PC-3 (cell line): ENCODE data around the gene RDX. TPM values are rescaled to one million over a fixed set of nuclear protein-coding genes. Genes with fewer than 3 reads are reported as not detected.

Experiments
- ATAC-seq: fragments of 200-7000 bp; cut with Tn5 transposase; 2 replicates; pipeline ENCODE4 v1.9.1; 2020; ENCODE audit warnings: mild to moderate bottlenecking, moderate library complexity
- BruUV-seq: library from RNA; stranded (reverse); fragments of 400-500 nt; replicated peaks from 2 replicates; lab custom pipeline; 2021; lab: Mats Ljungman, UMichigan
- CTCF ChIA-PET: fragments of 300-600 bp; sonication (Branson Sonifier 250); formaldehyde crosslinking; loops from one replicate; lab custom pipeline; 2022; ENCODE audit warnings: antibody characterized with exemption; lab: Charles Lee
- POLR2A ChIA-PET: fragments of 300-600 bp; sonication (Branson Sonifier 250); formaldehyde crosslinking; loops from one replicate; lab custom pipeline; 2022; ENCODE audit warnings: antibody characterized with exemption; ENCODE audit not compliant: unreplicated experiment; lab: Charles Lee
- DNase-seq: peaks from one replicate; pipeline ENCODE4 v3.0.0-alpha.2; 2015
- H2AFZ ChIP-seq: fragments of 300-600 bp; sonication (generic); 2 replicates; pipeline ENCODE4 v1.6.0; 2016; ENCODE audit warnings: antibody characterized with exemption, low read length
- H3F3A ChIP-seq: fragments of 300-600 bp; sonication (generic); one replicate; pipeline ENCODE4 v1.6.0; 2017; ENCODE audit warnings: antibody characterized with exemption, low read length, control low read depth, mild to moderate bottlenecking; ENCODE audit not compliant: unreplicated experiment
- H3K27ac ChIP-seq: fragments of 300-600 bp; sonication (generic); 2 replicates; pipeline ENCODE4 v1.5.1; 2016; ENCODE audit warnings: mild to moderate bottlenecking, low read length
- H3K27me3 ChIP-seq: fragments of 300-600 bp; sonication (generic); 2 replicates; pipeline ENCODE4 v1.6.1; 2016; ENCODE audit warnings: low read length, mixed read lengths
- H3K36me3 ChIP-seq: fragments of 300-600 bp; sonication (generic); 2 replicates; pipeline ENCODE4 v1.6.1; 2016; ENCODE audit warnings: low read depth, mixed run types, low read length, mixed read lengths
- H3K4me1 ChIP-seq: fragments of 300-600 bp; sonication (generic); 2 replicates; pipeline ENCODE4 v1.5.1; 2016; ENCODE audit warnings: low read length; ENCODE audit not compliant: insufficient read depth
- H3K4me2 ChIP-seq: fragments of 300-600 bp; sonication (generic); 2 replicates; pipeline ENCODE4 v1.6.0; 2016; ENCODE audit warnings: low read length
- H3K4me3 ChIP-seq: fragments of 300-600 bp; sonication (generic); 2 replicates; pipeline ENCODE4 v1.5.1; 2016; ENCODE audit warnings: mild to moderate bottlenecking, low read length, mixed read lengths
- H3K79me2 ChIP-seq: fragments of 300-600 bp; sonication (generic); 2 replicates; pipeline ENCODE4 v1.6.1; 2017; ENCODE audit warnings: low read length, mixed read lengths
- H3K9ac ChIP-seq: fragments of 300-600 bp; sonication (generic); 2 replicates; pipeline ENCODE4 v1.6.0; 2016; ENCODE audit warnings: mild to moderate bottlenecking, low read length
- H3K9me2 ChIP-seq: fragments of 300-600 bp; sonication (generic); replicated peaks from 2 replicates; pipeline ENCODE4 v1.6.1; 2016; ENCODE audit warnings: mixed run types, low read length, mixed read lengths
- H3K9me3 ChIP-seq: fragments of 300-600 bp; sonication (generic); 2 replicates; pipeline ENCODE4 v1.6.1; 2016; ENCODE audit warnings: low read length, mixed read lengths
- H4K20me1 ChIP-seq: fragments of 300-600 bp; sonication (generic); 2 replicates; pipeline ENCODE4 v1.6.1; 2016; ENCODE audit warnings: low read length, mixed read lengths
- EZH2 ChIP-seq: fragments of 300-600 bp; sonication (generic); IDR thresholded peaks from one replicate; pipeline ENCODE4 v1.6.1; 2017; ENCODE audit warnings: antibody characterized with exemption, mild to moderate bottlenecking, low read length; ENCODE audit not compliant: unreplicated experiment
- EZH2phosphoT487 ChIP-seq: fragments of 300-600 bp; sonication (generic); IDR thresholded peaks from 2 replicates; pipeline ENCODE4 v1.6.1; 2018; ENCODE audit warnings: mild to moderate bottlenecking, antibody characterized with exemption, low read length, borderline replicate concordance
- intact Hi-C: fragments of 100-400 bp; cut with micrococcal nuclease; formaldehyde crosslinking; loops from 2 replicates; pipeline ENCODE4 v1.9.0; 2023
- total RNA-seq: library from RNA; depleted of rRNA; stranded (reverse); fragments of >200 nt; gene quantifications from 2 replicates; pipeline ENCODE4 v1.2.3, GENCODE V29; 2014
- TF ChIP-seq, protein P1 (sequence below): fragments of 300-600 bp; sonication (generic); conservative IDR thresholded peaks from 2 replicates; pipeline ENCODE4 v1.5.1; 2017; ENCODE audit warnings: antibody characterized with exemption, low read depth, mild to moderate bottlenecking, low read length

The RDX gene
- total RNA-seq, 1 experiment from 2014 or later, result 86.2 TPM

DNA sequence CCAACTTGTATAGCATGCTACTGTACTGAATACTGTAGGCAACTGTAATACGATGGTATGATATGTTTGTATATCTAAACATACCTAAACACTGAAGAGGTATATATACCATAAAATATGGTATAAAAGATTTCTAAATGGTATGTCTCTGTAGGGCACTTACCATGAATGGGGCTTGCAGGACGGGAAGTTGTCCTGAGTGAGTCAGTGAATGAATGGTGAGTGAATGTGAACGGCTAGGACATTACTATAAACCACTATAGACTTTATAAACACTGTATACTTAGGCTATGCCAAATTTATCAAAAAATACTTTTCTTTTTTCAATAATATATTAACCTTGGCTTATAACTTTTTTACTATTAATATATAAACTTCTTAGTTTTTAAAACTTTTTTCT is 136.4 kb downstream of the RDX start:
- peaks cover 3% of the 10 kb centered on the region for H3F3A ChIP-seq
- peaks cover 77% of the 10 kb centered on the region for H3K36me3 ChIP-seq
- H3K9ac ChIP-seq, result no peak overlapping the region
- intact Hi-C loops, result loop anchor here (5.0 kb wide), 1 partner anchor 213 kb away; no protein-coding TSS in a partner anchor
- ATAC-seq (peak; percentile 80), DNase-seq (peak; percentile 37)
- H3K9me2 ChIP-seq, result no peaks in the 10 kb centered on the region
- 0 out of 2 replicates have a peak overlapping the region, but pooled peaks have one; percentile 0 for H3K27ac ChIP-seq
- POLR2A ChIA-PET, result no interaction called here
- H3K79me2 ChIP-seq, result peaks cover 9% of the 10 kb centered on the region; the same call in 1 of the 2 replicates
- H3K4me1 ChIP-seq, result no peaks in the 10 kb centered on the region
- H3K27me3 ChIP-seq, result no peaks in the 10 kb centered on the region
- no peaks in the 10 kb centered on the region for H3K9me3 ChIP-seq
- no peak overlapping the region for H3K4me3 ChIP-seq
- no peak overlapping the region for H3K4me2 ChIP-seq
- TF ChIP-seq, protein P1, sequence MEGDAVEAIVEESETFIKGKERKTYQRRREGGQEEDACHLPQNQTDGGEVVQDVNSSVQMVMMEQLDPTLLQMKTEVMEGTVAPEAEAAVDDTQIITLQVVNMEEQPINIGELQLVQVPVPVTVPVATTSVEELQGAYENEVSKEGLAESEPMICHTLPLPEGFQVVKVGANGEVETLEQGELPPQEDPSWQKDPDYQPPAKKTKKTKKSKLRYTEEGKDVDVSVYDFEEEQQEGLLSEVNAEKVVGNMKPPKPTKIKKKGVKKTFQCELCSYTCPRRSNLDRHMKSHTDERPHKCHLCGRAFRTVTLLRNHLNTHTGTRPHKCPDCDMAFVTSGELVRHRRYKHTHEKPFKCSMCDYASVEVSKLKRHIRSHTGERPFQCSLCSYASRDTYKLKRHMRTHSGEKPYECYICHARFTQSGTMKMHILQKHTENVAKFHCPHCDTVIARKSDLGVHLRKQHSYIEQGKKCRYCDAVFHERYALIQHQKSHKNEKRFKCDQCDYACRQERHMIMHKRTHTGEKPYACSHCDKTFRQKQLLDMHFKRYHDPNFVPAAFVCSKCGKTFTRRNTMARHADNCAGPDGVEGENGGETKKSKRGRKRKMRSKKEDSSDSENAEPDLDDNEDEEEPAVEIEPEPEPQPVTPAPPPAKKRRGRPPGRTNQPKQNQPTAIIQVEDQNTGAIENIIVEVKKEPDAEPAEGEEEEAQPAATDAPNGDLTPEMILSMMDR, result no peak
- TF ChIP-seq EZH2 (no peak), EZH2phosphoT487 (no peak)
- CTCF ChIA-PET, result no interaction called here
- H2AFZ ChIP-seq, result no peak overlapping the region
- no peaks in the 10 kb centered on the region for H4K20me1 ChIP-seq
- BruUV-seq, result no TSS peak

DNA sequence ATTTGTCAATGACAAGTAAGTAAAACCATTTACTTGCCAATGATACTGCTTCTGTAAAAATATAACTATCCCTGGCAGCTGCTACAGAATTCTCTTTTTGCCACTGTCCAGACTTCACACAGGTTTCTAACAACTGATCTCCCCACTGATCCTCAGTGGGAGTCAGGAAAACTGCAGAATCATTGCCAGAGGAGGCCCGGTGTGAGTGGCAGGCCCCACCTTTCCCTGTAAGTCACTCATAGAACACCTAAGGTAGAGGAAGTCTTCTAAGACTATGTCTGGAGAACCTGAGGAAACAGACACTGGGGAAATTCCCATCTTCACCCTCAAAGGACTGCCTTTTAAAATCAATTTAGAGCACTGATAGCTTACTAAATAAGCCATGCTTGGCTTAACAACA is 136.9 kb downstream of the RDX start:
- BruUV-seq, result no TSS peak
- intact Hi-C loops, result no loop called here
- H3K4me3 ChIP-seq, result no peak overlapping the region
- H3K9me2 ChIP-seq, result no peaks in the 10 kb centered on the region
- peaks cover 9% of the 10 kb centered on the region; the same call in 1 of the 2 replicates for H3K79me2 ChIP-seq
- no peak overlapping the region for H3K9ac ChIP-seq
- ATAC-seq, result no peak; the same call in 1 of the 2 replicates
- 0 out of 2 replicates have a peak overlapping the region, but pooled peaks have one; percentile 0 for H3K27ac ChIP-seq
- H3K4me2 ChIP-seq, result no peak overlapping the region
- ChIA-PET POLR2A (no interaction called here), CTCF (no interaction called here)
- DNase-seq, result no peak
- peaks cover 3% of the 10 kb centered on the region for H3F3A ChIP-seq
- H3K36me3 ChIP-seq, result peaks cover 72% of the 10 kb centered on the region
- H3K4me1 ChIP-seq, result no peaks in the 10 kb centered on the region
- no peaks in the 10 kb centered on the region for H3K9me3 ChIP-seq
- TF ChIP-seq, protein P1, result no peak
- TF ChIP-seq EZH2, result no peak
- TF ChIP-seq EZH2phosphoT487, result no peak
- no peaks in the 10 kb centered on the region for H3K27me3 ChIP-seq
- H4K20me1 ChIP-seq, result no peaks in the 10 kb centered on the region
- no peak overlapping the region for H2AFZ ChIP-seq
